NK-92 treated with Interleukin-12 subunit alpha and Interleukin-12 subunit beta, amount 100 ng/mL, for 24 hours (cell line): ENCODE results near the gene OCRL.

ENCODE experiments used
- DNase-seq: peaks from one replicate; lab custom pipeline; 2025; lab: John Stamatoyannopoulos, UW

OCRL gene

DNA sequence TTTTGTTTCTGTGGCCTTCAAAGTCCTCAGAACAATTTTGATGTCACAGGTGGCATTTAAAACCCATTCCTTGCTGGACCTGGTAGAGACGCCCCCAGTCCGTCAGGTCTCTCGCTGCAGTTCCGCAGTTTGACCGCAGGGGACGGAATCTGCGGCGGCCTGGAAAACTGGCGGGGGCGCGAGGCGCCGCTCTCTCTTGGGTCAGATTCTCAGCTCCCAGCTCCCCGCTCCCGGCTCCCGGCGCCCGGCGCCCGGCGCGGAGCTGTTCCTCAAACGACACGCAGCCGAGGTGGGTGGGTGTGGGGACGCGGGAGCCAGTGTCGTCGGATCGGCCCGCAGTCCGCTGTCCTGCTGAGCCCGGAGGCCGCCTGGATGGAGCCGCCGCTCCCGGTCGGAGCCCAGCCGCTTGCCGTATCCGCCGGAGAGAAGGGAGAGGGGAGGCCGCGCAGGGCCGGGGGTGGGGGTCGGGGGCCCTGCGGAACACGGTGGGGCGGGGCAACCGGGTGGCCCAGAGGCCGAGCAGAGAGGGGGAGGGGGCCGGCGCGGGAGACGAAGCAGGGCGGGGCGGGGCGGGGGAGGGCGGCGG is at the start of gene OCRL:
OCRL (plus strand) TSS at position 192 of the 586 bp plus-strand sequence; CDS start at position 373, 181 bp downstream.
- no peak for DNase-seq

DNA sequence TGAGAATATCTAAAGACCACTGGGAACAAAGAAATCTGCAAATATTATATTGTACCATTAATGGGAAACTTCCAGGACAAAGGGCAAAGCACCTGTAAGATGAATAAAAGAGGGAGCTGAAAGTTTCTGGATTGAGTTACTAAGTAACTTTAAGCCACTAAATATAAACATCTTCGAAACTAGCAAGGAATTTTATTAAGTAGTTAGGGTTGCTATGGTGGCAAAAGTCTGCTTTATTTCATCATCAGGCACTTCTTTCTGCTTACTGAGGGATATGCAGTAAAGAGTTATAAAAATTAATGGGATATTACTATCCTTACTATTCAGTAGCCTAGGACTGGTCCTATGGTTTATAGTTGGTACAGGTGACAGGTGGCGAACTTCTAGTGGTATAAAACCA is 49.7 kb upstream of the OCRL start:
- no peak for DNase-seq

DNA sequence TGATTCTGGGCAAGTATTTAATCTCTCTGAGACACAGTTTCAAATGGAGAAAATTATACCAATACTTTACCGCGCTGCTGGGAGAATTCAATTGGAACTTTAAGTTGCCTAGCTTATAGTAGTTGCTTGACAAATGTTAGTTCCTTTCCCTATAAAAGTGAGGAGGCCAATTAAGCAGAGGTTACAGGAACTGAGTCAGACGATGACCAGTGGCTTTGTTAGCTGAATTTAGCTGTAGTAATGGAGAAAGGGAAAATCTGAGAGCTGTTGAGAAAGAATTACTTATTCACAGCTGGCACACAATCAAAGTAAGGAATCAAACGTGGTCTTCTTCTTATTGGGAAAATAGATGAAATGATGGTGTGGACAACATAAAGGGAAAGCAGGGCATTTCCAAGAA is 46.4 kb upstream of the OCRL start:
- no peak for DNase-seq

DNA sequence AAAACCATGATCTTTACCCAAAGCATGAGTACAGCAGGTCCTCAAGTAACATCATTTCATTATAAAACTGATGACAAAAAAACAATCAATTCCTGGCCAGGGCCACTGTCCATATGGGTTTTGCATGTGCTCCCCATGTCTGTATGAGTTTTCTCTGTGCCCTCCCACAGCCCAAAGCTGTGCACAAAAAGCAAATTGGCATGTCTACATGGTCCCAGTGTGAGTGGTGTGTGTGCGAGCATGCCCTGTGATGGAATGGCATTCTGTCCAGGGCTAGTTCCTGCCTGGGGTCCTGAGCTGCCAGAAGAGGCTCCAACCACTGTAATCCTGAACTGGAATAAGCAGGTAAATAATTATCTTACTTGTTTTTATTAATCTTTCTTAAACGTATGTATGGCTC is 45.2 kb upstream of the OCRL start:
- DNase-seq: no peak

DNA sequence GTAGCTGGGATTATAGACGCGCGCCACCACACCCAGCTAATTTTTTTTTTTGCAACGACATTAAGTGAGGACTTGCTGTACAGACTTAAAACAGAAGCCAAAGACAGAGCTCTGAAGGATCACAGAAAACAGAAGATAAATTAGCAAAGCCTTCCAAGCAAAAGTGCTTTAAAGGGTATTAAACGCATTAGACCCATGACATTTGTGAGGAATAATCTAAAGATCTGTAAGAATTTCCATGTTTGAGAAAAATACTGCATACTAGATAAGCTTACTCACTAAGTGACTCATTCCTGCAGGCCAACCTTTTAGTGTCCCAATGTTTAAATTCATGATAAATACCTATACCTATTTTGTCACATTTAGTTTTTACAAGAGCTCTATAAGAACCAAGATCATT is 44.2 kb upstream of the OCRL start:
- DNase-seq: no peak

DNA sequence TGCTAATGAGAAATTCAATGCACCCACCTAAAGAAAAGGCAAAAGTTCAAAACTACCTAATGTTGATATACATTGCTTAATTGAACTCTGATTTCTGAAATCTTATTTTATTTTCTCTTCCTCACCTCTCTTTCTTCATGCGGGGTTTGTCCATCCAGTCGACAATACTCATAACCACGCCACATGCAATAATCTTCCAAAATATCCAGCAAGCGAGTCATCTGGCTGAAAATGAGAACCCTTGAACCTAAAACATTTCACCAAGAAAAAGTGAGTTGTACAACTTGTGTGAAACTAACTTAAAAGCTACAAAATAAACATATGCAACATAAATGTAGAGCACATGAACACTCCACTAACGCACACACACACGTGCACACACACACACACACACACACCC is 43.4 kb upstream of the OCRL start:
- DNase-seq: no peak

DNA sequence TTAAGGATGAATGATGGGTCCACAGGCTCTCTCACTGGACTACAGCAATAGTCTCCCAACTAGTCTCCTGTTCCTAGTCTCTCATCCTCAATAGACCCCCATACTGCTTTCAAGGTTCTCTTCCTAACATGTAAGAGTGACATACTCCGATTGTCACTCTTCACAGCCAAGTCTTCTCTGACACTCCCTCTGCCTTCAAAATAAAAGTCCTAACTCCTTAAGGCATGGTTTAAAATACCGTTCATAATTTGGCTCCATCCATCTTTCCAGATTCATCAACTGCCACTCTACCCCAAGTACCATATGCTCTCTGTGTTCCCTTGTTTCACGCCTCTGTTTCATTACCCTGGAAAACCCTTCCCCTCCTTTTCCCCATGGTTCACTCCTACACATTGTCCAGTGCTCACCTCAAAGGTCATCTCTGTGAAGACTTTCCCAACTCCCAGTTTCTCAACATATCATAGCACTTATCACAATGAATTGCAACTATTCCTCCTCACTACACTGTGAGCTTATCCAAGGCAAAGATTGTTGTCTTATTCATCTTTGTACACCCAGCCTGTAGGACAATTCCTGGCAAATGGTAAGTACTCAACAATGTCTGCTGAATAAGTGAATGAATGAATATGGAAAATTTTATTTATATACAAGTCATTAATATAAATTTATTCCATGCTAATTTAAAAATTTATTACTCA is 42.8 kb upstream of the OCRL start:
- DNase-seq: no peak

DNA sequence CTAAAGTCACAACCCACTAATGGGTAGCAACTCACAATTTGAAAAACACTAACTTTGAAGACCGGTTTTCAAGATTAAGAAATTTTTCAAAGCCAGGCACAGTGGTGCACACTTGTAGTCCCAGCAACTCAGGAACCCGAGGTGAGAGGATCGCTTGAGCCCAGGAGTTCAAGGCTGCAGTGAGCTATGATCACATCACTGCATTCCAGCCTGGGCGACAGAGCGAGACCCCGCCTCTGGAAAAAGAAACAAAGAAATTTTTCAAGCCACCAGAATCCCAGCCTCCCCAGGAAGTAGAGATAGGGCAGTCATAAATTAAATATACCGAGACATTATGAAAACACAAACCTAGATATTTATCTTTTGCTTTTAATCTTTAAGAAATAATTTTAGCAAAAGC is 29.7 kb upstream of the OCRL start:
- no peak for DNase-seq

DNA sequence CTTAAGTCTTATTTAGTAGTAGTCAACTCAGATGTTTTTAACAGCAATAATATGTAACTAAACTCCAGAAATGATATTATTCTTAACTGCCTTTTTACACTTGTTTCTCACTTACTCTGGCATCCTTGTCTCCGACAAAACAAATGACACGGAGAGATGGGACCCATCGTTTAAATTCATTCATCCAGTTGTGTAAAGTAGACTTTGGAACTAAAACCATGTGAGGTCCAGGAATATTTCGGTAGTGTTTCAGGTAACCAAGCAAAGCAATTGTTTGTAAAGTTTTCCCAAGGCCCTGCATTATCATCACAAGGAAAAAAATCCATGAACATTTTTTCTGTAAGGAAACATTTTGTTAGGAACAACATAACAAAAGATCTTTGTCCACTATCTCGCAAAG is 28.4 kb upstream of the OCRL start:
- DNase-seq: no peak

DNA sequence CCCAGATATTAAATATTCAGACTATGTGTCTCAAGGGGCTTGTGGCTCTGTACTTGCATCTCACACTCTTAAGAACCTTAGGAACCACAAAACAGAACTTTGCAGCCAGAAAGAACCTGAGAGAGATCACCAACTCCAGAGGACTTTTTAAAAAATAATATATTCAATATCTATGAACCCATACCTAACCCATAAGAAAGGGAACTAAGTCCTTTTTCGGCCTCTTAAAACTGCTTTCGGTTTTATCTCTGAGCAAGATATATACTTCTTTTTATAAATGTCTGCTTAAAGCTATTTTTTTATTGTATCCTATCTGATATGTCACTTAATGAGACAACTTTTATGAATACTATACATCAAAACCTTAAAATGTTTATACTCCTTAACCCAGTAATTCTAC is 27.6 kb upstream of the OCRL start:
- no peak for DNase-seq

DNA sequence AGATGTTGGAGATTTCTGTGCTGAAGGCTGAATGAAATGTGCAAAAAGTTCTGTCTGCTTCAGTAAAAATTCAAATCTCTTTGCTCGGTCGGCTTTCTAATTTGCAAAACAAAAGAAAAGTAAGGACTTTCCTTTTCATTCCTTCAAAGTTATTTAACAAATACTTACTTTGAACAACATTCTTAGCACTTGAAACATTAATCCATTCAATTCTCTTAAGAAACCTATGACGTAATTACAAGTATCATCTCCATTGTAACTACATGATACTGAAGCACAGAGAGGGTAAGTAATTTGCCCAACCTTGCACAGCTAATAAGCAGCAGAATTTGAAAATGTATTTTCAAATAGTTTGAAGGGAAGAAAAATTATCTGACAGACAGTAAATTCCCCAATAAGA is 23.7 kb upstream of the OCRL start:
- no peak for DNase-seq

DNA sequence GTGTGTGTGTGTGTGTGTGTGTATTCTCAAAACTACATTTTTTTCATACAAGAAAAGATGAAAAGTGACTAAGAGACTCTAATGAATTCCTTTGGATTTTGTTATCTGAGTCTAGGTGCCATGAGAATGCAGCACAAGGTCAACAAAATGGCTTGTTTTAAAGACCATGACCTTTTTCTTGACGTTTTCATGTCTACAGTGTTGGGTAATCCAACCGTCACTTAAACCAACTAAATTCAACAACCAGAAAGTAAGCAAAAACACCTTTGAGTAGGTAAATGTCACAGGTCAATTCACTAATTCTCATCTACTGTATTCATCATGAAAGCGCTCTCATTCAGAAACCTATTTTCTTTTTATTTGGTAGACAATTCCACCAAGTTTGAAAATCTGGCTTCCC is 19.9 kb upstream of the OCRL start:
- DNase-seq: no peak

DNA sequence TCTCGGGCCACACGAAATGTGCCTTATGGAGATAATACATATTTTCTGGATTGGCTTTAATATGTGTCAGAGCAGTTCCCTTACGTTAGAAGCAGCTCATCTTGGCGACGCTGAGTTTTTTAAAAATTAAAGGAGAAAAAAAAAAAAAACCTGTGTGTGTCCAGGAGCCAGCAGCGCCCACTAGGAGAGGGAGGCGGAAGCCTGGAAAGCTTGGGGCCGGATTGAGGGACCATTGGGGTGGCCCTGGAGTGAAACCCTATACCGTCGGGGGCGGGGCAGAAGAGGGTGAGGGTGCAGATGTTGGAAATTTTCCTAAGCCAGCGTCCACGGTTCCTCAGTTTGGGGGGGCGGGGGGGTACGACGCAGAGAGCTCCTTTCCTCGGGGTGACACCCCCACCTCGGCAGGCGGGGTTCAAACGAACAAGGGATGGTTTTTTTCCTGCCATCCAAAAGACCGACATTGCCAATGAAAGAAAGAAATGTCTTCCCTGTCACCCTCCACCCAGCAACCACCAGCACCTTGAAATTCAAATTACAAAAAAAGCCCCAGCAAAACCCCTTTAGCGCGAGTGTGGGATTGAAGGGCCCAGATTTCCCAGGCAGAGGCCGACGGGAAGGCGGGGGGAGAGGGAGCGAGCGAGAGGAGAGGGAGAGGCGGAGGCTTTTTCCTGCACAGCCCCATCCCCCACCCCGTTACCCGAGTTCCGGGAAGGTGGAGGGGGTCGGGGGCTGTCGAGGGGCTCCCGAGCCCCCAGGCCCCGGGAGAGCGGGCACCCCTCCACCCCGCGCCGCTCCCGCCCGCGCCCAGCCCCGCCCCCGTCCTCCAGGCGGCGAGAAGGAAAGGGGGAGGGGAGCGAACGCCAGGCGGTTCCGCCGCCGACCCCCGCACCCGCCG is 17.6 kb upstream of the OCRL start:
- DNase-seq: no peak

DNA sequence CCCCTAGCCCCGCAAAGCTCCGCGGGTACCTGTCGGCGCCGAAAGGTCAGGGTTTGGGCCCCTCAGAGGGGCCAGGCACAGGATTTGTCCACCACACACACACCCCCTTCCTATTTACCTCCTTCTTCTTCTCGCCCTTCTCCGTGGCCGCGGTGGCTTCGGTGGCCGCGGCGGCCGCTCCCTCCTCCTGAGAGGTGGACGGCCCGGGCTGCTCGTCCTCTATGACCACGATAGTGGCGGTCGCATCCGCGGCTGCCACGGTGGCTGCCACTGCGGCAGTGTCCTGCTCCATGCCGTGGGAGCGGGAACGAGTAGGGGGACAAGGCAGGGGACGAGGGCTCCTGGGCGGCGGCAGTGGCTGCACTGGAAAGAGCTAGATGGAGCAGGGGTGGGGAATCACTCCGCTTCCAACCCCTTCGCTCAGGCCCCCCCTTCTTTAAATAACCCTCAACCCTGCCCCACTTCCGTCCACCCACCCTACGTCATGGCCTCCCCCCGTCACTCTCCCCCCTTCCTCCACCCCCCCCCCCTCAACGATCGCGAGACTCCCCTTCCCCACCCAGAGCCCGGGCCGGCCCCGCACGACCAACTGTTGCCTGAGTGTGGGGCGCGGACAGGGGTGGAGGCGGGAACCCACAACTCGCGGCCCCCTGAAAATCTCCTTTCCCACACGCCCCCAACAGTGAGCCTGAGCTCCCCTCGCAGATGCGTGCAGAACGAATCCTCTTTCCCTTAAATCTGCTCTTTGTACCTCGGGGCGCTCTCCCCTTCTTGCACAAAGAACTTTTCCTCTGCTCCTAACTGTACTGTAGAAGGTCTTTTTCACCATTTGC is 16.8 kb upstream of the OCRL start, which contains the start of gene SMARCA1:
SMARCA1 (minus strand) TSS at position 412 of the 833 bp plus-strand sequence; CDS start at position 292, 120 bp downstream.
- no peak for DNase-seq

DNA sequence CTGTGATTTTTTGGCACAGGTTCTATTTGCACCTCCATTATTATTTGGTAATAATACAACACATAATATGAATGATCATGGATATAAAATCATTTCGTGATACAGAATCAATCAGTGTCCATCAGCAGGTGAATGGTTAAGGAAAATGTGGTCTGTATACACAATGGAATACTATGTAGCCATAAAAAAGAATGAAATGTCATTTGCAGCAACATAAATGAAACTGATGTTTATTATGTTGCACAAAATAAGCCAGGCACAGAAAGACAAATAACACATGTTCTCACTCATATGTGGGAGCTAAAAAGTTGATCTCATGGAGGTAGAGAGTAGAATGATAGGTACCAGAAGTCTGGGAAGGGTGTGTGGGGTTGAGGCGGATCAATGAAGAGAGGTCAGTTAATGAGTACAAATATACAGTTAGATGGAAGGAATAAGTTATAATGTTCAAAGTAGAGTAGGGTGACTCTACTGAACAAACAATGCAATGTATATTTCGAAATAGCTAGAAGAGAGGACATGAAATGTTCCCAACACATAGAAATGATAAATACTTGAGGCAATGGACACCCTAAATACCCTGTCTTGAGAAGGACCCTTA is 15.7 kb upstream of the OCRL start:
- DNase-seq: no peak

DNA sequence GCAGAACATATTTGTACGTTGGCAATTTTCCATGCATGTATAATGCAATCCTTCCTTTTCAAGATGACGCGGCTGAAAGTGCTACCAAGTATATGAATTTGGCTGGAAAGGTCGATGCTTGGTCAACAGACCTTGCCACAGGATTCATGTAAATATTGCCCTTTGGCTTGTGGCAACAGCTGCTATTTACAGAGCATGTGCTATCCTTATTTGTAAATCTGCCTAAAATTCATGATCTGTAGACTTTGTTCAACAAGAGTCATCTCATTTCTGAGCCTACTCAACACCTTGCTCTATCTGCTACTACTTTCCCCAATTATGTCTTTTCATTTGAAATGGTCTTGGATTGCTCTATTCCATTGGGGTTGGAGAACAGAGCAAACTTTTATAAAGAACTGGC is 14.9 kb upstream of the OCRL start:
- DNase-seq: no peak

DNA sequence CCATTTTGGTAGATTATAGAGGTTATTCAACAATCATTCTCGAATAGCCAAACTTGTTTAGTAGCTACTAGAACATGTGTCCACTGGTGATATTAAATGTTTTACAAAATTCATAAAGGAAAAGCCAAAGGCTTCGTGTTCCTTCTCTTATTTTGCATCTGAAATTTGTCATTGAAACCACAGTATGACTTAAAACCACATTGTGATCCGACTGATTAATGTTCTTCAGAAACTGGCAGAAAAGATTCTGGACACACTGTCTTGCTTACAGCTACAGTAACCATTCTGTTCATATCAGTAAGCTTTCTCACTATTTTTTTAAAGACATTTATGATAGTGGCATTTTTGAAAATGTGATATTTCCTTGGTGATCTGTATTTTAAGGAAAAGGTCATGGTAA is 14.2 kb upstream of the OCRL start:
- no peak for DNase-seq

DNA sequence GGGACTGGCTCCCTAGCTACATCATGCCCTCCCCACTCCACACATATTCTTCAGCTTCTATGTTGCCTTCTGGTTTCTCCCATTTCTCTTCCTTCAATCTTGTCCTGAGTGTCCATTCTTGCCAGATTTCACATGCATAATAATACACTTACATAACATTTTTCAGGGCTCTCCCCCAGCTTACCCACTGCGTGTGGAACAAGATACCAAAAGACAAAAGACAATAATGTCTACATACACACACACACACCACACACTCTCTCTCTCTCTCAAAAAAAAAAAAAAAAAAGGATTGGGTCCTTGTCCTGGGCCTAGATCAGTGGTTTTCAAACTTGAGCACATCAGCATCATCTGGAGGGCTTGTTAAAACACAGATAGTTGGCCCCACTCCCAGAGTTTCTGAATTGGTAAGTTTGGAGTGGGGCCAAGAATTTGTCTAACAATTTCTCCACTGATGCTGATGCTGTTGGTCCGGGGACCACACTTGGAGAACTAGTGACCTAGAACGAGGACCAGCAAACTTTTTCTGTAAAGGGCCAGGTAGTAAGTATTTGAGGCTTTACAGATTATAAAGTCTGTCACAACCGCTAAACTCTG is 10.3 kb upstream of the OCRL start:
- DNase-seq: no peak

DNA sequence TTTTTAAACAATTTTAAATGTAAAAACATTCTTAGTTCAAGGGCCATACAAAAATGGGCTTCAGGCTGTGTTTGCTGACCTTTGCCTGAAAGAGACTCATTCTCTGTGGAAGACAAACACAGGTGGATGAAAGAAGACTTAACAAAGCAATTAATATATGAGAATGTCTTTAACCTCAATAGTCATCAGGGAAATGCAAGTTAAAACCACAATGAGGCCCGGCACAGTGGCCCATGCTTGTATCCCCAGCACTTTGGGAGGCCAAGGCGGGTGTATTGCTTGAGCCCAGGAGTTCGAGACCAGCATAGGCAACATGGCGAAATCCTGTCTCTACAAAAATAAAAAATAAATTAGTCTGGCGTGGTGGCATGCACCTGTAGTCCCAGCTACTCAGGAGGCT is 9.6 kb upstream of the OCRL start:
- DNase-seq: no peak

DNA sequence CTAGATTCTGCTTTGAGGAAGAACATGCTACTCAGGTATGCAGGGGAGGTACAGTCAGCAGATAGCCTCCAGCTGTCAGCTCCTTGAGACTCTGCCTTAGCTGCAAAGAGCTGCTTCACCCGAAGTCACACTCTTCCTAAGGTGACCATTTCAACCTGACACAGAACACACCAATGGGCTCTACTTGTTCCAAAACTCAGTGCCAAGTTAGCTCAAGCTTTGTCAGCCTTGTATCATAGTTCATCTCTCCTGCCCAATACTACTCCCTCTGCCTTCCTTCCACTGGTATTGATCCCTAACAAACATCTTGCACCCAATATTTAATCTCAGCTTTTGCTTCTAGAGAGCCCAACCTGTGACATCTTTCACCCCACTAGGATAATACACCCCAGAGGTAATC is 8.9 kb upstream of the OCRL start:
- no peak for DNase-seq
